Stimulated activated memory B cell treated with anti-CD40 and anti-IgM and Interleukin-4, amounts not matched to agents 10 μg/mL and 1 μg/mL and 100 μg/mL, for 72 hours (primary cell): ENCODE data around the gene PPAN.

Experiments
- ATAC-seq: fragments of 150-1000 bp; cut with Tn5 transposase; 2 replicates; pipeline ENCODE4 v1.10.0; 2021
- H3K27ac Mint-ChIP-seq: one replicate; pipeline ENCODE4 v1.8.0; 2022; ENCODE audit warnings: mild to moderate bottlenecking, mixed read lengths
- H3K27me3 Mint-ChIP-seq: one replicate; pipeline ENCODE4 v1.8.0; 2022; ENCODE audit warnings: mixed read lengths
- H3K36me3 Mint-ChIP-seq: one replicate; pipeline ENCODE4 v1.8.0; 2022; ENCODE audit warnings: mixed read lengths
- H3K4me1 Mint-ChIP-seq: one replicate; pipeline ENCODE4 v1.8.0; 2022; ENCODE audit warnings: mixed read lengths
- H3K4me3 Mint-ChIP-seq: one replicate; pipeline ENCODE4 v1.8.0; 2022; ENCODE audit warnings: mild to moderate bottlenecking, moderate library complexity, mixed read lengths
- H3K9me3 Mint-ChIP-seq: one replicate; pipeline ENCODE4 v1.8.0; 2022; ENCODE audit warnings: mixed read lengths

The PPAN gene

GRCh38 chr19:10104665-10105508 is 1.3 kb upstream of the PPAN start:
- H3K4me3 Mint-ChIP-seq = peak overlapping the region; percentile 73
- no peaks in the 10 kb centered on the region for H3K27me3 Mint-ChIP-seq
- ATAC-seq = peak; percentile 76
- H3K36me3 Mint-ChIP-seq = peaks cover 33% of the 10 kb centered on the region
- no peaks in the 10 kb centered on the region for H3K9me3 Mint-ChIP-seq
- peaks cover 79% of the 10 kb centered on the region for H3K4me1 Mint-ChIP-seq
- H3K27ac Mint-ChIP-seq = peak overlapping the region; percentile 99

GRCh38 chr19:10105509-10106099 is 558 bp upstream of the PPAN start:
- Mint-ChIP-seq H3K4me1 (peaks cover 81% of the 10 kb centered on the region), H3K36me3 (peaks cover 37% of the 10 kb centered on the region), H3K27me3 (no peaks in the 10 kb centered on the region), H3K9me3 (no peaks in the 10 kb centered on the region), H3K27ac (peak overlapping the region; percentile 99), H3K4me3 (peak overlapping the region; percentile 73)
- ATAC-seq = peak; percentile 54

- Mint-ChIP-seq H3K4me1 (peaks cover 82% of the 10 kb centered on the region), H3K9me3 (no peaks in the 10 kb centered on the region), H3K36me3 (peaks cover 50% of the 10 kb centered on the region), H3K27me3 (no peaks in the 10 kb centered on the region), H3K4me3 (peak overlapping the region; percentile 73), H3K27ac (peak overlapping the region; percentile 99)
- no peak for ATAC-seq
These were observed 1.1 kb downstream of the PPAN start for GRCh38 chr19:10107254-10107653.

DNA sequence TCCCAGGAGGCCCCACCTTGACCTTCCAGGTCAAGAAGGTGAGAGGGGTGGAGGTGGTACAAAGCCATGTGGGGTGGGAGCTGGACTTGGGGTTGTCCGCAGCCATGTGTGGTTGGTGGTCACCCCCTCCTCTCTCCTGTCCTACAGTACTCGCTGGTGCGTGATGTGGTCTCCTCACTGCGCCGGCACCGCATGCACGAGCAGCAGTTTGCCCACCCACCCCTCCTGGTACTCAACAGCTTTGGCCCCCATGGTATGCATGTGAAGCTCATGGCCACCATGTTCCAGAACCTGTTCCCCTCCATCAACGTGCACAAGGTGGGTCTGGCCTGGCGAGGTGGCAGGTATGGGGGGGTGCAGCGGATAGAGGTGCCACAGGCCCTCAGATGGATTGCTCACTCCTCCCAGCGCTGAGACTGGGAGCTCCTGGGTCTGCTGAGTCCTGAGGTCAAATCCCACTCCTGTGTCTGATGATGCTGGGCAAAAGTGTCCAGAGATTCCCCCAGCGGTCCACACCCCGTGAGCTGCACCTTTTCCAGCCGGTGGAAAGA is 1.7 kb downstream of the PPAN start:
- H3K27ac Mint-ChIP-seq = no peak overlapping the region
- H3K9me3 Mint-ChIP-seq = no peaks in the 10 kb centered on the region
- H3K4me3 Mint-ChIP-seq = peak overlapping the region; percentile 73
- no peak for ATAC-seq
- H3K4me1 Mint-ChIP-seq = peaks cover 82% of the 10 kb centered on the region
- no peaks in the 10 kb centered on the region for H3K27me3 Mint-ChIP-seq
- H3K36me3 Mint-ChIP-seq = peaks cover 57% of the 10 kb centered on the region

DNA sequence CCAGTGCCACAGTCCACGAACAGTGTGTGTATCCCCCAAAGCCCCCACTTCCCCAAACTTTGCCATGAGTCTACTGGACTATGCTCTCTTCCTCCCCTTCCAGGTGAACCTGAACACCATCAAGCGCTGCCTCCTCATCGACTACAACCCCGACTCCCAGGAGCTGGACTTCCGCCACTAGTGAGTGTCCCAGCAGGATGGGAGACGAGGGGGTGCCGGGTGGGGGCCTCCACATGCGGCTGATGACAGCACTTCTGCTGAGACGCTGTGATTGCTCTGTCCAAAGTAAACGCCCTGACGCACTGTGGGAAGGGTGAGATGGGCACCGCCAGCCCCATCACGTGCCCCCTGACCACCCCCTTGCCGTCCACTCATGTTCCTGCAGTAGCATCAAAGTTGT is 3.4 kb downstream of the PPAN start:
- ATAC-seq = no peak
- H3K4me3 Mint-ChIP-seq = peak overlapping the region; percentile 56
- no peaks in the 10 kb centered on the region for H3K9me3 Mint-ChIP-seq
- peaks cover 87% of the 10 kb centered on the region for H3K4me1 Mint-ChIP-seq
- peaks cover 72% of the 10 kb centered on the region for H3K36me3 Mint-ChIP-seq
- no peaks in the 10 kb centered on the region for H3K27me3 Mint-ChIP-seq
- peak overlapping the region; percentile 91 for H3K27ac Mint-ChIP-seq

GRCh38 chr19:10110076-10110971 is 4.2 kb downstream of the PPAN start:
- peak overlapping the region; percentile 86 for H3K4me3 Mint-ChIP-seq
- peaks cover 80% of the 10 kb centered on the region for H3K36me3 Mint-ChIP-seq
- peaks cover 84% of the 10 kb centered on the region for H3K4me1 Mint-ChIP-seq
- no peaks in the 10 kb centered on the region for H3K9me3 Mint-ChIP-seq
- ATAC-seq = no peak
- peak overlapping the region; percentile 91 for H3K27ac Mint-ChIP-seq
- H3K27me3 Mint-ChIP-seq = no peaks in the 10 kb centered on the region

DNA sequence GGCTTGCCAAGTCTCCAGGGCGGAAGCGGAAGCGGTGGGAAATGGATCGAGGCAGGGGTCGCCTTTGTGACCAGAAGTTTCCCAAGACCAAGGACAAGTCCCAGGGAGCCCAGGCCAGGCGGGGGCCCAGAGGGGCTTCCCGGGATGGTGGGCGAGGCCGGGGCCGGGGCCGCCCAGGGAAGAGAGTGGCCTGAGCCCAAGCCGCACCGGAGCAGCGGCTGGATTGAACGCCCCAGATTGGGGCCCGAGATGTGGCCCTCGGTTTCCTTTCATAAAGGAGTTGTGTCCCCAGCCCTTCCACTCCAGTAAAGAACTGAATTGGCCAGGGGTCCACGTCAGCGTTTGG is 4.8 kb downstream of the PPAN start:
- H3K36me3 Mint-ChIP-seq = peaks cover 86% of the 10 kb centered on the region
- peaks cover 80% of the 10 kb centered on the region for H3K4me1 Mint-ChIP-seq
- peak overlapping the region; percentile 91 for H3K27ac Mint-ChIP-seq
- no peak for ATAC-seq
- no peaks in the 10 kb centered on the region for H3K27me3 Mint-ChIP-seq
- H3K4me3 Mint-ChIP-seq = peak overlapping the region; percentile 86
- H3K9me3 Mint-ChIP-seq = no peaks in the 10 kb centered on the region

DNA sequence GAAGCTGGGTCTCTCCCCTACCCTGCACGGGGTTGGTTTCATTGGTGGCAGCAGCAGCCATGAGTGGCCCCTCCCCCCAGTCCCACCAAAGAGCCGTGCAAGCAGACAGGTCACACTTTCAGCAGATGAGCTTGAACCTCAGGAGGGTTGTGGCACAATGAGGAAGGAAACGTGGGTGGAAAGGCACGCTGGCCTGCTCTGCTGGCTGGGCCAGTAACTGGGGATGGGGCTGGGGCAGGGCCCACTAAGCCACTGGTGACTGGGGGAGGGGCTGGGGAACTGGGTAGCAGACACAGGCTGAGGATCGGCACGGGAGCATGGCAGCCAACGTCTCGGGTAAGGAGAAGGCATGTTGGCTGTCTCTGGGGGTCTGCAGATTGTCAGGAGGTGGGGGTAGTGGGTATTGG is 5.2 kb downstream of the PPAN start, which contains the start of gene P2RY11:
Gene P2RY11 (plus strand): TSS at position 289 of the 407 bp plus-strand sequence. CDS start 29 bp downstream, at position 318.
- Mint-ChIP-seq H3K9me3 (no peaks in the 10 kb centered on the region), H3K27me3 (no peaks in the 10 kb centered on the region), H3K27ac (peak within 1 kb of the TSS; percentile 91), H3K4me1 (peaks cover 84% of the 10 kb centered on the region), H3K36me3 (peaks cover 90% of the 10 kb centered on the region), H3K4me3 (peak within 1 kb of the TSS; percentile 86)
- ATAC-seq = peak; percentile 83

GRCh38 chr19:10112037-10112761 is 6.0 kb downstream of the PPAN start:
- H3K4me3 Mint-ChIP-seq = peak overlapping the region; percentile 86
- no peaks in the 10 kb centered on the region for H3K27me3 Mint-ChIP-seq
- H3K9me3 Mint-ChIP-seq = no peaks in the 10 kb centered on the region
- peak; percentile 14 for ATAC-seq
- H3K4me1 Mint-ChIP-seq = peaks cover 84% of the 10 kb centered on the region
- H3K27ac Mint-ChIP-seq = peak overlapping the region; percentile 91
- H3K36me3 Mint-ChIP-seq = peaks cover 92% of the 10 kb centered on the region

DNA sequence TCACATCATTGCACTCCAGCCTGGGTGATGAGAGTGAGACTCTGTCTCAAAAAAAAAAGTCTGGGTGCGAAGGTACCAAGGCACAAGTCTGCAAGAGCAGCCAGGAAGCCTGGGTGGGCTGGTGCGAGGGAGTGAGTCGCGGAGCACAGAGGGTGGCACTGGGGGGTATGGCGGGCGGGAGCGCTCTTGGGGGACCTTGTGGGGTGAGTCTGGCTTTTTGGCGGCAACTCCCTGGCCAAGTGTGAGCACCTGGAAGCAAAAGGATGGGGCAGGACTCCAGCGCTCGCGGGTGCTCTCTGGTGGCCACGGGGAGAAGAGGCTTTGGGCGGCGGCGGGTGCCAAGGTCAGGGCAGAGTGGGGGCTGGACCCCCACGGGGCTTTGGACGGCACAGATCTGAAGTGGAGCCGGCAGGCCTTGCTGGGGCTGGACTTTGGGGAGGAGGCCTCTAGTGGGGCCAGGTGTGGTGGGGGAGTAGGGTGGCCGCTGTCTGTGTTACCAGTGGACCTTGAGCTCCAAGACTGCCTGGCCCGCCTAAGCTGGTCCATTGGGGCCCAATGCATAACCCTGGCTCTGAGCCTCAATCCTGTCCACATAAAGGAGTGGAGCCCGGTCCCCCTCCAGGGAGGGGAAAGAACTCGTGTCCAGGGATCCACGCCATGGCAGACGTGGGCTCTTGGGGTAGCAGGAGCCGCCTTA is 6.9 kb downstream of the PPAN start:
- Mint-ChIP-seq H3K27me3 (no peaks in the 10 kb centered on the region), H3K27ac (peak overlapping the region; percentile 91), H3K4me3 (peak overlapping the region; percentile 86), H3K36me3 (peaks cover 83% of the 10 kb centered on the region), H3K9me3 (no peaks in the 10 kb centered on the region), H3K4me1 (peaks cover 75% of the 10 kb centered on the region)
- peak; percentile 50 for ATAC-seq

- Mint-ChIP-seq H3K27ac (peak overlapping the region; percentile 91), H3K4me1 (peaks cover 73% of the 10 kb centered on the region), H3K4me3 (peak overlapping the region; percentile 86), H3K27me3 (no peaks in the 10 kb centered on the region), H3K9me3 (no peaks in the 10 kb centered on the region), H3K36me3 (peaks cover 82% of the 10 kb centered on the region)
- ATAC-seq = no peak
These were observed 7.4 kb downstream of the PPAN start for GRCh38 chr19:10113592-10113963.

DNA sequence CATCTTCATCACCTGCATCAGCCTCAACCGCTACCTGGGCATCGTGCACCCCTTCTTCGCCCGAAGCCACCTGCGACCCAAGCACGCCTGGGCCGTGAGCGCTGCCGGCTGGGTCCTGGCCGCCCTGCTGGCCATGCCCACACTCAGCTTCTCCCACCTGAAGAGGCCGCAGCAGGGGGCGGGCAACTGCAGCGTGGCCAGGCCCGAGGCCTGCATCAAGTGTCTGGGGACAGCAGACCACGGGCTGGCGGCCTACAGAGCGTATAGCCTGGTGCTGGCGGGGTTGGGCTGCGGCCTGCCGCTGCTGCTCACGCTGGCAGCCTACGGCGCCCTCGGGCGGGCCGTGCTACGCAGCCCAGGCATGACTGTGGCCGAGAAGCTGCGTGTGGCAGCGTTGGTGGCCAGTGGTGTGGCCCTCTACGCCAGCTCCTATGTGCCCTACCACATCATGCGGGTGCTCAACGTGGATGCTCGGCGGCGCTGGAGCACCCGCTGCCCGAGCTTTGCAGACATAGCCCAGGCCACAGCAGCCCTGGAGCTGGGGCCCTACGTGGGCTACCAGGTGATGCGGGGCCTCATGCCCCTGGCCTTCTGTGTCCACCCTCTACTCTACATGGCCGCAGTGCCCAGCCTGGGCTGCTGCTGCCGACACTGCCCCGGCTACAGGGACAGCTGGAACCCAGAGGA is 7.9 kb downstream of the PPAN start:
- H3K27me3 Mint-ChIP-seq = no peaks in the 10 kb centered on the region
- no peak for ATAC-seq
- H3K36me3 Mint-ChIP-seq = peaks cover 84% of the 10 kb centered on the region
- H3K9me3 Mint-ChIP-seq = no peaks in the 10 kb centered on the region
- peak overlapping the region; percentile 91 for H3K27ac Mint-ChIP-seq
- peak overlapping the region; percentile 86 for H3K4me3 Mint-ChIP-seq
- H3K4me1 Mint-ChIP-seq = peaks cover 76% of the 10 kb centered on the region

- peaks cover 75% of the 10 kb centered on the region for H3K4me1 Mint-ChIP-seq
- H3K4me3 Mint-ChIP-seq = peak overlapping the region; percentile 60
- no peaks in the 10 kb centered on the region for H3K27me3 Mint-ChIP-seq
- peak overlapping the region; percentile 91 for H3K27ac Mint-ChIP-seq
- ATAC-seq = no peak
- H3K36me3 Mint-ChIP-seq = peaks cover 80% of the 10 kb centered on the region
- H3K9me3 Mint-ChIP-seq = no peaks in the 10 kb centered on the region
These were observed 8.7 kb downstream of the PPAN start for GRCh38 chr19:10114651-10115391.
